DMS53 treated with DMSO at 0.1 percent for 48 hours (cell line): ENCODE results near the gene BBS1.
A peak's percentile ranks its signal among the peaks of the same experiment; 100 is the strongest.
"Not testable (repeated sequence)": the region's sequence is repeated elsewhere in the genome, so short reads cannot be mapped to it uniquely, and the experiment has no call there.

Experiments used
- DNase-seq: peaks from one replicate; lab custom pipeline; 2025; ENCODE audit not compliant: unreplicated experiment; lab: John Stamatoyannopoulos, UW

BBS1 gene

DNA sequence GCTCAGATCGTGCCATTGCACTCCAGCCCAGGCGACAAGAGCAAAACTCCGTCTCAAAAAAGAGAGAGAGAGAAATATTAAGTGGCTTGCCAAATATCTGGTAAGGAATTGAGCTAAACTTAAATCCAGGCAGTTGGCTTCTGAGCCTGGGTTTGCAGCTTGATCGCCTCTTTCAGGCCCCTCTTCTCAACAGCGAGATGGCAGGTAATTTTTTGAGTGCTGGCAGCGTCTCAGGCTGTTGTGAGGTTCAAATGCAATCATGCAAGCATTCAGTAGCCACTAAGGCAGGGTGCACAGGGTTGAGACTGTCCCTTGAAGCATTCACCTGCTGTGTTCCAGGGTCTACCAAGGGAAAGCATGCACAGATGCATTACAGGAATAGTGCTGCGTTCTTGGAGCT lies 58.6 kb downstream of the BBS1 start:
- no peak for DNase-seq

- DNase-seq, result no peak
Observed at GRCh38 chr11:66570079-66570849, 59.8 kb downstream of the BBS1 start.

DNA sequence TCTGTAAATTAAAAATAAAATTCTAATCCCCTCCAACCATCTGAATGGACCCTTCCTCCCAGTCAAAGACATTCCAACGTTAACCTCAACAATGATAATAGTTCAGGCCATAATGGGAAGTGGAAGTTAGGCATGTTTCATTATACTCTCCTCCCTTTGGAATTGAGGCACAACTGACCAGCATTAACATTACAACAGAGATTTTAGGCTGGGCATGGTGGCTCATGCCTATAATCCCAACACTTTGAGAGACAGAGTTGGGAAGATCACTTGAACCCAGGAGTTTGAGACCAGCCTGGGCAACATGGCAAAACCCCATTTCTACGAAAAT lies 60.4 kb downstream of the BBS1 start:
- no peak for DNase-seq

DNA sequence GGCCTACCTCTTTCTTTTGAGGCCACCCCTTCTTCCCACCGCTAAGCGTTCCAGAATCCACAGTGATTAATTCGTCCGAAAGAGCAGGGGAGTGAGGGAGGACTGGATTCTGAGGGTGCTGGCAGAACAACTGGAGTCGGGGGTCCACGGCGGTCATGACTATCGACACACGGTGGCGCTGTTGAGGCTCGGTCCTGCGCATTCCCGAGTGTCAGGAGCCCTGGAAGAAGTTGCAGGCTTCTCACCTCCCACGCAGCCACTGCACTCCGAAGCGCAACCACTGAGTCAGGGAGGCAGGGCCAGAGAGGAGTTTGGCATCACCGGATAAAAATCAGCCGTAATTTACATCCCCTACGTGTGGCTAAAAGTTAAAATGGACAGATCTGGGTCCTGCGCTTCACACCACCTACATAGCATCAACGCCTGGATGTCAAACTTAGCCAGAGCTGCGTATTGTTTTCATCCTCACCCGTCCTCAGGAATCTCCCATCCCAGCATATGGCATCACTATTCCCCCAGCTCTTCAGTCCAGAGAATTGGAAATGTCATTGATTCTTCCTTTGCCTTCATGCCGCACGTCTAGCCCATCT lies 68.7 kb downstream of the BBS1 start:
- peak; percentile 15 for DNase-seq

- DNase-seq, result no peak
Observed at GRCh38 chr11:66580803-66581202, 70.4 kb downstream of the BBS1 start.

DNA sequence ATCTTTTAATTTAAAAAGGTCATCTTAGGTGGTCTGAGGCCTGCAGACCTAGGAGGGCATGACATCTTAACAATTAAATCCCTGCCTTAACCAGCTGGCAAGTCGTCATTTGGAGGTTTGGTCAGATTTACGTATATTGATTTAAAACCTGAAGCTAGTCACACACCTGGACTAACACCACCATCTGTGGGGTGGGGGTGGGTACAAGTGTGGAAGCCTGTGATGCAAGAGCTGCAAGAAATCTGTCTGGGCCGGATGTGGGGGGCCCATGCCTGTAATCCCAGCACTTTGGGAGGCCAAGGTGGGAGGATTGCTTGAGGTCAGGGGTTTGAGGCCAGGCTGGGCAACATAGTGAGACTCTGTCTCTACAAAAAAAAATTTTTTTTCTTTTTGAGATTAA lies 70.8 kb downstream of the BBS1 start:
- DNase-seq, result no peak

GRCh38 chr11:66582565-66583147 lies 72.2 kb downstream of the BBS1 start:
- DNase-seq, result not testable (repeated sequence)
